SK-N-SH (cell line): ENCODE measurements around the gene SIRPB1. TPM values are rescaled to one million over a fixed set of nuclear protein-coding genes. Genes with fewer than 3 reads are reported as not detected.

Source experiments
- CTCF ChIA-PET: fragments of 300-600, 350-600 bp; formaldehyde crosslinking; extraction: SDS; loops from one replicate; lab custom pipeline; 2021; lab: Yijun Ruan, JAX
- POLR2A ChIA-PET: fragments of 350-600 bp; sonication (Branson Sonifier 250); formaldehyde crosslinking; extraction: SDS; loops from one replicate; lab custom pipeline; 2020; ENCODE audit warnings: antibody characterized with exemption, inconsistent platforms; lab: Yijun Ruan, JAX
- DNase-seq: peaks from one replicate; pipeline ENCODE4 v3.0.0; 2012
- H2AFZ ChIP-seq: fragments of 200-600 bp; sonication (generic); 2 replicates; pipeline ENCODE4 v1.8.1; 2016; ENCODE audit warnings: antibody characterized with exemption, mild to moderate bottlenecking, low read depth
- H3F3A ChIP-seq: fragments of 200-600 bp; sonication (generic); replicated peaks from 2 replicates; pipeline ENCODE3; 2016; ENCODE audit warnings: antibody characterized with exemption, mild to moderate bottlenecking; ENCODE audit not compliant: insufficient read depth
- H3K27ac ChIP-seq, 2 experiments: fragments of 200-500 bp in 1 of 2; fragments of 200-600 bp in 1 of 2; sonication (Bioruptor generic) in 1 of 2; sonication (generic), shearing (Covaris generic) in 1 of 2; 2 replicates each; pipeline versions ENCODE4 v1.5.1 to v1.6.1; 2014 to 2016; ENCODE audit warnings: low read depth in 2 of 2, inconsistent platforms in 1 of 2, low read length in 1 of 2, mild to moderate bottlenecking in 1 of 2, mixed read lengths in 1 of 2
- H3K27me3 ChIP-seq: fragments of 200-600 bp; sonication (generic), shearing (Covaris generic); 2 replicates; pipeline ENCODE4 v1.6.1; 2016; ENCODE audit warnings: mixed run types; ENCODE audit not compliant: insufficient read depth
- H3K36me3 ChIP-seq, 2 experiments: fragments of 200-500 bp in 1 of 2; fragments of 200-600 bp in 1 of 2; sonication (Bioruptor generic) in 1 of 2; sonication (generic) in 1 of 2; replicated peaks in 1 of 2; 2 replicates each; pipeline versions ENCODE3 to v1.5.1; 2014 to 2016; ENCODE audit warnings: low read length in 1 of 2, mild to moderate bottlenecking in 1 of 2; ENCODE audit not compliant: insufficient read depth in 2 of 2, control insufficient read depth in 1 of 2
- H3K4me1 ChIP-seq, 2 experiments: fragments of 200-500 bp in 1 of 2; fragments of 200-600 bp in 1 of 2; sonication (Bioruptor generic) in 1 of 2; sonication (generic), shearing (Covaris generic) in 1 of 2; 2 replicates each; pipeline versions ENCODE4 v1.5.1 to v1.6.1; 2014 to 2016; ENCODE audit warnings: low read depth in 1 of 2, low read length in 1 of 2, mixed run types in 1 of 2; ENCODE audit not compliant: insufficient read depth in 2 of 2, control insufficient read depth in 1 of 2
- H3K4me2 ChIP-seq: fragments of 200-600 bp; sonication (generic), shearing (Covaris generic); 2 replicates; pipeline ENCODE4 v1.6.1; 2017; ENCODE audit warnings: mixed run types
- H3K4me3 ChIP-seq, 2 experiments: fragments of 200-500 bp in 1 of 2; fragments of 200-600 bp in 1 of 2; sonication (Bioruptor generic) in 1 of 2; sonication (generic), shearing (Covaris generic) in 1 of 2; 2 replicates each; pipeline versions ENCODE4 v1.5.1 to v1.8.1; 2014 to 2016; ENCODE audit warnings: low read depth in 2 of 2, inconsistent platforms in 1 of 2, low read length in 1 of 2, mild to moderate bottlenecking in 1 of 2, mixed read lengths in 1 of 2, moderate library complexity in 1 of 2
- H3K79me2 ChIP-seq: fragments of 200-600 bp; sonication (generic); 2 replicates; pipeline ENCODE4 v1.8.1; 2017; ENCODE audit warnings: mild to moderate bottlenecking; ENCODE audit not compliant: insufficient read depth
- H3K9ac ChIP-seq: fragments of 200-600 bp; sonication (generic); 2 replicates; pipeline ENCODE4 v1.6.1; 2017; ENCODE audit warnings: mixed run types
- H3K9me2 ChIP-seq: fragments of 200-600 bp; sonication (generic); 2 replicates; pipeline ENCODE4 v1.6.1; 2017; ENCODE audit warnings: mixed run types
- H3K9me3 ChIP-seq: fragments of 200-600 bp; sonication (generic); 2 replicates; pipeline ENCODE4 v1.6.1; 2017; ENCODE audit warnings: mixed run types, mild to moderate bottlenecking, moderate library complexity
- H4K20me1 ChIP-seq: fragments of 200-600 bp; sonication (generic); 2 replicates; pipeline ENCODE4 v1.6.1; 2017; ENCODE audit warnings: mild to moderate bottlenecking, mixed run types; ENCODE audit not compliant: insufficient read depth
- CTCF ChIP-seq: fragments of 200-600 bp; sonication (generic); IDR thresholded peaks from 2 replicates; pipeline ENCODE4 v1.6.1; 2017; ENCODE audit warnings: antibody characterized with exemption, mild to moderate bottlenecking, moderate library complexity
- EP300 ChIP-seq, 2 experiments: IDR thresholded peaks; 2 replicates each; pipeline versions ENCODE4 v1.4.0 to v1.6.1; 2012; ENCODE audit warnings: borderline replicate concordance in 1 of 2, low read depth in 1 of 2, low read length in 1 of 2
- EZH2phosphoT487 ChIP-seq: fragments of 200-600 bp; sonication (generic); IDR thresholded peaks from 2 replicates; pipeline ENCODE4 v1.6.1; 2017; ENCODE audit warnings: low read depth, mixed run types, mild to moderate bottlenecking, antibody characterized with exemption, moderate library complexity, borderline replicate concordance
- FOSL2 ChIP-seq: IDR thresholded peaks from 2 replicates; pipeline ENCODE4 v1.4.0; 2012; ENCODE audit warnings: low read depth, mild to moderate bottlenecking, moderate library complexity, borderline replicate concordance
- FOXJ3 ChIP-seq: sonication (generic); formaldehyde crosslinking; IDR thresholded peaks from 2 replicates; pipeline ENCODE4 v1.5.1; 2020; ENCODE audit warnings: mild to moderate bottlenecking, missing genetic modification reagents
- FOXM1 ChIP-seq: IDR thresholded peaks from 2 replicates; pipeline ENCODE4 v1.4.0; 2012; ENCODE audit warnings: low read depth, mild to moderate bottlenecking
- NRF1 ChIP-seq: IDR thresholded peaks from 2 replicates; pipeline ENCODE4 v1.6.1; 2012; ENCODE audit warnings: low read depth, mild to moderate bottlenecking, low read length
- POLR2AphosphoS5 ChIP-seq: IDR thresholded peaks from 2 replicates; pipeline ENCODE4 v1.6.1; 2012; ENCODE audit warnings: low read depth, low read length
- RCOR1 ChIP-seq: fragments of 150-350 bp; IDR thresholded peaks from 2 replicates; pipeline ENCODE4 v1.6.1; 2017; ENCODE audit warnings: antibody characterized with exemption, low read length
- RFX5 ChIP-seq: IDR thresholded peaks from 2 replicates; pipeline ENCODE4 v1.6.1; 2012; ENCODE audit warnings: mild to moderate bottlenecking, improper control_type of control experiment, low read length
- TCF12 ChIP-seq: IDR thresholded peaks from 2 replicates; pipeline ENCODE4 v1.4.0; 2012
- TEAD4 ChIP-seq: IDR thresholded peaks from 2 replicates; pipeline ENCODE4 v1.4.0; 2012; ENCODE audit warnings: mild to moderate bottlenecking, borderline replicate concordance; ENCODE audit not compliant: insufficient read depth
- WGBS: methylation state at CpG from one replicate; pipeline ENCODE4 v1.1.6; 2017; ENCODE audit warnings: low lambda C conversion rate; 5-methylcytosine and 5-hydroxymethylcytosine counted together
- polyA plus RNA-seq, 3 experiments: library from polyadenylated mRNA; depleted of rRNA; stranded (reverse); fragments of >200 nt; gene quantifications; 2 replicates each; pipeline ENCODE4 v1.2.3, GENCODE V29; 2012
- TF ChIP-seq, protein P1 (sequence below): fragments of 150-350 bp; IDR thresholded peaks from 2 replicates; pipeline ENCODE4 v1.6.1; 2016; ENCODE audit warnings: mild to moderate bottlenecking, low read depth, low read length

The SIRPB1 gene
- polyA plus RNA-seq, 1 of the 3 experiments (the other 2 are of a cell fraction): 0.53 TPM

- no peak overlapping the region for H2AFZ ChIP-seq
- no peak overlapping the region for H3K9ac ChIP-seq
- WGBS: 30% methylated on average over 8 of the region's 9 CpGs
- H3K36me3 ChIP-seq: no peaks in the 10 kb centered on the region
- no peaks in the 10 kb centered on the region for H3F3A ChIP-seq
- no peaks in the 10 kb centered on the region for H3K79me2 ChIP-seq
- H3K27me3 ChIP-seq: no peaks in the 10 kb centered on the region
- ChIA-PET CTCF (interaction anchor here (1.0 kb wide), 1 partner anchor 10 kb away, joined by 3 read pairs; no protein-coding TSS in a partner anchor), POLR2A (no interaction called here)
- DNase-seq: no peak
- no peak overlapping the region for H3K27ac ChIP-seq
- H3K9me3 ChIP-seq: no peaks in the 10 kb centered on the region
- H3K4me3 ChIP-seq: no peak overlapping the region
- no peaks in the 10 kb centered on the region for H4K20me1 ChIP-seq
- H3K4me1 ChIP-seq: peaks cover 0 to 5% of the 10 kb centered on the region in 2 experiments; a peak in 1 of 4 replicates
- no peak for TF ChIP-seq EP300 (IDR thresholded peaks at IDR 0.05; ENCODE audit: borderline replicate concordance in 1 of 2, low read depth in 1 of 2, low read length in 1 of 2)
- TF ChIP-seq FOXJ3 (CRISPR knock-in tag): no peak
- TF ChIP-seq TEAD4: no peak
- TF ChIP-seq FOXM1: no peak
- TF ChIP-seq TCF12: no peak
- TF ChIP-seq RFX5: no peak
- no peak for TF ChIP-seq FOSL2
- TF ChIP-seq CTCF: no peak
- no peak for TF ChIP-seq EZH2phosphoT487
- TF ChIP-seq RCOR1: no peak
- no peaks in the 10 kb centered on the region for H3K9me2 ChIP-seq
- no peak overlapping the region for H3K4me2 ChIP-seq
These were observed 11.7 kb upstream of the SIRPB1 start for GRCh38 chr20:1631309-1632151.

GRCh38 chr20:1630186-1630585, 10.4 kb upstream of the SIRPB1 start:
- WGBS: 68% methylated on average over 4 of the region's 5 CpGs
- POLR2A ChIA-PET: no interaction called here

More at GRCh38 chr20:1630186-1630585, 10.4 kb upstream of the SIRPB1 start:
- no peaks in the 10 kb centered on the region for H3K36me3 ChIP-seq
- H3K4me2 ChIP-seq: no peak overlapping the region
- H3F3A ChIP-seq: no peaks in the 10 kb centered on the region
- CTCF ChIA-PET: no interaction called here
- H3K79me2 ChIP-seq: no peaks in the 10 kb centered on the region
- TF ChIP-seq NRF1 (no peak), RCOR1 (no peak), POLR2AphosphoS5 (no peak), EZH2phosphoT487 (no peak), EP300 (IDR thresholded peaks at IDR 0.05; ENCODE audit: borderline replicate concordance in 1 of 2, low read depth in 1 of 2, low read length in 1 of 2) (no peak)
- TF ChIP-seq, protein P1, sequence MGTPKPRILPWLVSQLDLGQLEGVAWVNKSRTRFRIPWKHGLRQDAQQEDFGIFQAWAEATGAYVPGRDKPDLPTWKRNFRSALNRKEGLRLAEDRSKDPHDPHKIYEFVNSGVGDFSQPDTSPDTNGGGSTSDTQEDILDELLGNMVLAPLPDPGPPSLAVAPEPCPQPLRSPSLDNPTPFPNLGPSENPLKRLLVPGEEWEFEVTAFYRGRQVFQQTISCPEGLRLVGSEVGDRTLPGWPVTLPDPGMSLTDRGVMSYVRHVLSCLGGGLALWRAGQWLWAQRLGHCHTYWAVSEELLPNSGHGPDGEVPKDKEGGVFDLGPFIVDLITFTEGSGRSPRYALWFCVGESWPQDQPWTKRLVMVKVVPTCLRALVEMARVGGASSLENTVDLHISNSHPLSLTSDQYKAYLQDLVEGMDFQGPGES: no peak
- no peak for DNase-seq
- no peak overlapping the region for H2AFZ ChIP-seq
- no peaks in the 10 kb centered on the region for H3K9me3 ChIP-seq
- no peaks in the 10 kb centered on the region for H4K20me1 ChIP-seq
- H3K4me1 ChIP-seq: peaks cover 0 to 5% of the 10 kb centered on the region in 2 experiments; a peak in 1 of 4 replicates
- no peak overlapping the region for H3K9ac ChIP-seq
- no peak overlapping the region for H3K4me3 ChIP-seq
- H3K9me2 ChIP-seq: no peaks in the 10 kb centered on the region
- no peaks in the 10 kb centered on the region for H3K27me3 ChIP-seq
- no peak overlapping the region for H3K27ac ChIP-seq
